ENCODE measurements around the gene KIAA0825.

KIAA0825 gene

DNA sequence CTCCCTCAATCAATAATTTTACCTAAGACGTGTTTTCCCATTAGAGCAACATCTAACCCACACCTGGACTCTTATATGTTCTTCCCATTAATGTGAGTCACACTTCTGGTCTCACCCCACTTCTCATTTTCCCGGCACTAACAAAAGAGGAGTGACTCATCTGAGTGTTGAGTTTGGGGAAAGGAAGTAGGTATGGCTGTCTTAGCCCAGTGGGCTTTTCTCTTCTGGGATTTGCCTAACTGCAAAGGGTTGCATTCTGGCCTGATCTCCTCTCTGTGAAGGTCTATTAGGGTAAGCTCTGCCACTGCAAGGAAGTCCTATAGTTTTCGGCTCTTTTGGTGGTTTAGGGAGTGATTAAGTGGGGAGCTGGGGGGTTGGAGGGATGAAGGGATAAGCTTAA is 195.6 kb downstream of the KIAA0825 start:
- in situ Hi-C loops (cut with MboI; ENCODE audit: low sequenced_read_pairs, unreplicated experiment), result no loop called here
- TF ChIP-seq, protein P1, sequence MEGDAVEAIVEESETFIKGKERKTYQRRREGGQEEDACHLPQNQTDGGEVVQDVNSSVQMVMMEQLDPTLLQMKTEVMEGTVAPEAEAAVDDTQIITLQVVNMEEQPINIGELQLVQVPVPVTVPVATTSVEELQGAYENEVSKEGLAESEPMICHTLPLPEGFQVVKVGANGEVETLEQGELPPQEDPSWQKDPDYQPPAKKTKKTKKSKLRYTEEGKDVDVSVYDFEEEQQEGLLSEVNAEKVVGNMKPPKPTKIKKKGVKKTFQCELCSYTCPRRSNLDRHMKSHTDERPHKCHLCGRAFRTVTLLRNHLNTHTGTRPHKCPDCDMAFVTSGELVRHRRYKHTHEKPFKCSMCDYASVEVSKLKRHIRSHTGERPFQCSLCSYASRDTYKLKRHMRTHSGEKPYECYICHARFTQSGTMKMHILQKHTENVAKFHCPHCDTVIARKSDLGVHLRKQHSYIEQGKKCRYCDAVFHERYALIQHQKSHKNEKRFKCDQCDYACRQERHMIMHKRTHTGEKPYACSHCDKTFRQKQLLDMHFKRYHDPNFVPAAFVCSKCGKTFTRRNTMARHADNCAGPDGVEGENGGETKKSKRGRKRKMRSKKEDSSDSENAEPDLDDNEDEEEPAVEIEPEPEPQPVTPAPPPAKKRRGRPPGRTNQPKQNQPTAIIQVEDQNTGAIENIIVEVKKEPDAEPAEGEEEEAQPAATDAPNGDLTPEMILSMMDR (IDR thresholded peaks at IDR 0.05; ENCODE audit: borderline replicate concordance, control extremely low read depth, extremely low read depth, insufficient read depth, missing control alignments), result no peak
- no peak for DNase-seq (ENCODE audit: low spot score)

DNA sequence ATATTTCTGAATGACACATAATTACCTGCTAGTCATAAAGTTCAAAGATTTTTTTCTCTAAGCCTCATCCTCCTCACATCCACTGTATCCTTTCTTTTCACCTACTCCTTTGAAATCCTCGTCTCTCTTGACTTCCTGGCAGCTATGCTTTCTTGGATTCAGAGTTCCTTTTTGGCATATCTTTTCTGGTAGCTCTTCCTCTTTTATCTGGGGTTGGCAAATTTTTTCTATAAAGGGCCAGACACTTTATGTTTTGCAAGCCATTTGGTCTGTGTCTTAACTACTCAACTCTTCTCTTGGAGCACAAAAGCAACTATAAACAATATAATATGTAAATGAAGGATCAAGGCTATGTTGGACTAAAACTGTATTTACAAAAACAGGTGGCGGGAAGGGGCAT is 197.5 kb downstream of the KIAA0825 start:
- TF ChIP-seq, protein P1 (IDR thresholded peaks at IDR 0.05; ENCODE audit: borderline replicate concordance, control extremely low read depth, extremely low read depth, insufficient read depth, missing control alignments), result no peak
- in situ Hi-C loops (cut with MboI; ENCODE audit: low sequenced_read_pairs, unreplicated experiment), result no loop called here
- no peak for DNase-seq (ENCODE audit: low spot score)

DNA sequence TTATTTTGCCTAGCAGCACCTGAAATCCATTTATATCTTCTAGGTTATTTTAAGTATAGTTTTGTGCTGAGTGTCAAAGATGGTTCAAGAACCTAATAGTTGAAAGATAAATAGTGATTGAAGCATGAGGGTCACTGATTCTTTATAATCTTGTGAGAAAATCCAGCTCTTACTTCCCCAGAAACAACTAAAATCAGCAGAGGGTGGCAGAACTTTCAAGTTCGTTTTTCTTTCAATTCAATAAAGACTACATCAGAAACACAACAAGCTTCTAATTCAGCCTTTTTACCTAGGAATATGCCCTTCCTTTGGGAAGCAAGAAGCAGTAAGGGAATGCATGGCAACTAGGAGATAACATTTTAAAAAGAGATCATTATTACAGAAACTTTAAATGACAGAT is 202.6 kb downstream of the KIAA0825 start:
- in situ Hi-C loops (cut with MboI; ENCODE audit: low sequenced_read_pairs, unreplicated experiment), result no loop called here
- no peak for DNase-seq (ENCODE audit: low spot score)
- TF ChIP-seq, protein P1 (IDR thresholded peaks at IDR 0.05; ENCODE audit: borderline replicate concordance, control extremely low read depth, extremely low read depth, insufficient read depth, missing control alignments), result no peak

DNA sequence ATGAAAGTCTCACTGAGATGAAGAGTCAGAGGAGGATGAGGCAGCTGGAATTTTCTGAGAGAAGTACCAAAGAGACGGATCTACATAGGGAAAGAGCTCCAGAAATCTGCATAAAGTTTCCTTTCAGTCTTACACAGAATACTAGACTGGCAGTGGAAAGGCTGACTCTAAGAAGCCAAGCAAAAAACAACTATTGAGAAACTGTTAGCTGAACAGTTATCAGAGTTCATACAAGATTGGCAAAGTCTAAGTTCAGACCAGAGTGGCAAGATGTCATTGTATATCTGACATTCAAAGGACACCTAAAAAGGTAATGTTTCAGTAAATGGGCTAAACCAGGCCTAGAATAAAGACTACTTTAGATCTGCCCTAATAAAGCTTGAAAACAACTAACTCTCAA is 209.0 kb downstream of the KIAA0825 start:
- in situ Hi-C loops (cut with MboI; ENCODE audit: low sequenced_read_pairs, unreplicated experiment), result no loop called here
- TF ChIP-seq, protein P1 (IDR thresholded peaks at IDR 0.05; ENCODE audit: borderline replicate concordance, control extremely low read depth, extremely low read depth, insufficient read depth, missing control alignments), result no peak
- no peak for DNase-seq (ENCODE audit: low spot score)

DNA sequence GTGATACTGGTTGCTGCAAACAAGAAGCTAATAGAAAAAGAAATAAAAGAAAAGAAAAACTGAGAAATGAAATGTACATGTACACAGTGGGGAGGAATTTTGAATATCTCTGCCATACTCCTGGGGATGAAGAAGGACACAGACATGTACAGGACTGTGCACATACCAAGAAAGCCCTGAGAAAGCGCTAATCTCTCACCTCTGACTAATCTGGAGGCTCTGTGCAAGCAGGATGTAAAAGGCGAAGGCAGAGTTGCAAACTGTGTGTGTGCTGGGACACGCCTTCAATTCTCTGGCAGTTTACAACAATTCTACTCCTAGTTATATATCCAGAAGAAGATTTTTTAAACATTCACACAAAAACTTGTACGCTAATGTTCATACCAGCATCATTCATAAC is 211.4 kb downstream of the KIAA0825 start:
- no peak for DNase-seq (ENCODE audit: low spot score)
- TF ChIP-seq, protein P1 (IDR thresholded peaks at IDR 0.05; ENCODE audit: borderline replicate concordance, control extremely low read depth, extremely low read depth, insufficient read depth, missing control alignments), result no peak
- in situ Hi-C loops (cut with MboI; ENCODE audit: low sequenced_read_pairs, unreplicated experiment), result no loop called here

DNA sequence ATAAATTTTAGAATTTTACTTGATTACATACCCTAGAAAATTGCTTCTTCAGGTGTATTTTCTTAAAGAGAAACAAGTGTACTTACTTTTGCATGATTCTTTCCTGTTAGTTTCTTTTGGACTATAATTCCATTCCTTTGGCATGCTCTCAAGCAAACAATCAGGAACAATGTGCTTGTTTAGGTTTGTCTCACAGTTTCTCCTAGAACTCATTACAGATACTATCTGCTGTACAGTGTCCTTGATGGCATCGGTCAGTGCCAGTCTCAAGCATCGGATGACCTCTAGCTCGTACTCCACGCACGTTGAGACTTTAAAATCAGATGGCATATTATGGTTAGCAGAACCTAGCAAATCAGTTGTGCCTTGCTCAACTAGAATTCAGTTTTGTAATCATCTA is 214.9 kb downstream of the KIAA0825 start:
- in situ Hi-C loops (cut with MboI; ENCODE audit: low sequenced_read_pairs, unreplicated experiment), result no loop called here
- DNase-seq (ENCODE audit: low spot score), result no peak
- TF ChIP-seq, protein P1 (IDR thresholded peaks at IDR 0.05; ENCODE audit: borderline replicate concordance, control extremely low read depth, extremely low read depth, insufficient read depth, missing control alignments), result no peak

DNA sequence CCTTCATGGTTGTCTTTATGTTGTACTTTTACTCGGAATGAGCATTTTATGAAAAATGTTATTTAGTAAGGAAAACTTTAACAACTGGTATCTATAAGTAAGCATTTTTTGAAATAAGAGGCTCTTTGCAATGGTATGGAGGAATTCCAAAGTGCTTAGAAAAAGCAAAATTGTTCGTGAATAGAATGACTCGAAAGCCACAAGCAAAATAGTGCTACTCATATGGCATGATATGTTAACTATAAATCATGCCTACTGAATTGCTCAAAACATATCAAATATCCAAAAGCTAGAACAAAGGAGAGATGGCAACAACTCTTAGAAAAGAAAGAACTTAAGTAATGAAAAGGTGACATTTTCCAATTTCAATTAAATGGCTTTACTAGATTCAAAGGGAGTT is 216.3 kb downstream of the KIAA0825 start:
- no peak for DNase-seq (ENCODE audit: low spot score)
- in situ Hi-C loops (cut with MboI; ENCODE audit: low sequenced_read_pairs, unreplicated experiment), result no loop called here
- TF ChIP-seq, protein P1 (IDR thresholded peaks at IDR 0.05; ENCODE audit: borderline replicate concordance, control extremely low read depth, extremely low read depth, insufficient read depth, missing control alignments), result no peak
